SU-DHL-6 (cell line): ENCODE measurements around the gene HOXA7.

Source experiments
- CTCF ChIP-seq: fragments of 200-600 bp; sonication (generic); IDR thresholded peaks from one replicate; pipeline ENCODE4 v1.5.1; 2017; ENCODE audit warnings: antibody characterized with exemption, mild to moderate bottlenecking, low read length, moderate library complexity; ENCODE audit not compliant: insufficient read depth, poor library complexity, severe bottlenecking
- EZH2phosphoT487 ChIP-seq: fragments of 200-600 bp; sonication (generic), shearing (Covaris generic); conservative IDR thresholded peaks from 2 replicates; pipeline ENCODE4 v1.6.1; 2018; ENCODE audit warnings: mild to moderate bottlenecking, antibody characterized with exemption, low read length, moderate library complexity, mixed read lengths

GRCh38 chr7:27161721-27162560 is 5.5 kb upstream of the HOXA7 start:
- TF ChIP-seq CTCF (no peak), EZH2phosphoT487 (no peak)
